ENCODE results near the gene SBK3.
A peak's percentile ranks its signal among the peaks of the same experiment; 100 is the strongest.
"Not testable (repeated sequence)": the region's sequence is repeated elsewhere in the genome, so short reads cannot be mapped to it uniquely, and the experiment has no call there.

SBK3 gene

DNA sequence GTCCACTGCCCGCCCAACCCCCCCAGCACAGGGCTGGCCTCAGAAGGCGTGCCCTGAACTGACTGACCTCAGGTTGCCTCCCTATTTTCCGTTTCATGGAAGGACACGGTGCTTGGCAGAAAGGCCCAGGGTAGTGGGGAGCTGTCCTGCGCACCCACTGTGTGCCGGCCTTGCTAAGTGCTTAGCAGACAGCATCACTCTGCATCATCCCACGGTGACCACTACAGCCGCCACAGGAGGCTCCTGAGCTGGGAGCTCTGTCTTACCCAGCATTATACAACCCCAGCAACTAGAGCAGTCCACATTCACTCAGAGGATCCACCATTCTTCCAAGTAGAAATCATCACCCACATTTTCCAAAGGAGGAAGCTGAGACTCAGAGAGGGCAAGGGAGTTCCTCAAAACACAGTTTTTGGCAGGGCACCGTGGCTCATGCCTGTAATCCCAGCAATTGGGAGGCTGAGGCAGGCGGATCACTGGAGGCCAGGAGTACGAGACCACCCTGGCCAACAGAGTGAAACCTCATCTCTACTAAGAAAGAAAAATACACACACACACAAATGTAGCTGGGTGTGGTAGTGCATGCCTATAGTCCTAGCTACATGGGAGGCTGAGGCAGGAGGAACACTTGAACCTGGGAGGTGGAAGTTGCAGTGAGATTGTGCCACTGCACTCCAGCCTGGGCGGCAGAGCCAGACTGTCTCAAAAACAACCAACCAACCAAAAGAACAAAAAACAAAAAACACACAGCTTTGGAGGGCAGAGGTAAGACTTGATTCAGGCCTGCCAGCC is 10.0 kb downstream of the SBK3 start:
- H3K18ac ChIP-seq (ENCODE audit: low read depth in 1 of 2, low read length in 2 of 2) = no peak overlapping the region
- no peak overlapping the region for H2BK120ac ChIP-seq (ENCODE audit: low read depth, low read length)
- H3K4ac ChIP-seq (ENCODE audit: low read depth in 1 of 2, low read length in 2 of 2) = no peak overlapping the region
- peaks cover 26% of the 10 kb centered on the region for H3K4me1 ChIP-seq (ENCODE audit: control insufficient read depth, insufficient read depth, low read depth, low read length)
- H3K36me3 ChIP-seq (ENCODE audit: control insufficient read depth in 1 of 2, insufficient read depth in 2 of 2, low read depth in 1 of 2, low read length in 2 of 2) = no peaks in the 10 kb centered on the region
- no peak overlapping the region for H3K27ac ChIP-seq (ENCODE audit: low read length, poor library complexity, severe bottlenecking)
- 91% methylated on average over 10 of the region's 12 CpGs for WGBS
- H3K27me3 ChIP-seq (ENCODE audit: control insufficient read depth in 1 of 2, insufficient read depth in 1 of 2, low read length in 2 of 2) = no peaks in the 10 kb centered on the region
- no peak overlapping the region for H4K8ac ChIP-seq (ENCODE audit: low read length)
- H3K14ac ChIP-seq (ENCODE audit: low read length in 2 of 2) = peak overlapping the region in 1 of 2 experiments; percentile 39
- H3K79me1 ChIP-seq (replicated peaks; ENCODE audit: low read length, poor library complexity, severe bottlenecking) = no peaks in the 10 kb centered on the region
- peak overlapping the region; percentile 57 for H2AK5ac ChIP-seq (ENCODE audit: low read length, severe bottlenecking)
- no peak overlapping the region for H2BK5ac ChIP-seq (ENCODE audit: low read depth, low read length, poor library complexity, severe bottlenecking)
- H2BK12ac ChIP-seq (ENCODE audit: low read length in 2 of 2) = no peak overlapping the region
- H3K23ac ChIP-seq (ENCODE audit: low read length in 2 of 2) = no peak overlapping the region
- no peak overlapping the region for H2AFZ ChIP-seq (ENCODE audit: low read depth, low read length)
- H3K9me3 ChIP-seq (ENCODE audit: control insufficient read depth, low read length) = no peaks in the 10 kb centered on the region
- H3K4me3 ChIP-seq (ENCODE audit: insufficient read depth in 1 of 2, low read depth in 1 of 2, low read length in 2 of 2) = no peak overlapping the region
- no peak for DNase-seq
- H3K4me2 ChIP-seq (ENCODE audit: low read length, poor library complexity, severe bottlenecking) = no peak overlapping the region
- no peak overlapping the region for H2BK15ac ChIP-seq (ENCODE audit: low read depth, poor library complexity, severe bottlenecking)
- H3K9ac ChIP-seq (ENCODE audit: low read length) = no peak overlapping the region
- peak overlapping the region; percentile 25 for H4K91ac ChIP-seq (ENCODE audit: low read length)

GRCh38 chr19:55534280-55534679 is 11.1 kb downstream of the SBK3 start:
- H3K14ac ChIP-seq (ENCODE audit: low read length in 2 of 2); H2BK15ac ChIP-seq (ENCODE audit: low read depth, poor library complexity, severe bottlenecking); H3K27ac ChIP-seq (ENCODE audit: low read length, poor library complexity, severe bottlenecking); H3K4ac ChIP-seq (ENCODE audit: low read depth in 1 of 2, low read length in 2 of 2); H3K36me3 ChIP-seq (ENCODE audit: control insufficient read depth in 1 of 2, insufficient read depth in 2 of 2, low read depth in 1 of 2, low read length in 2 of 2); H2BK120ac ChIP-seq (ENCODE audit: low read depth, low read length); H3K23ac ChIP-seq (ENCODE audit: low read length in 2 of 2); H3K4me2 ChIP-seq (ENCODE audit: low read length, poor library complexity, severe bottlenecking); H3K79me1 ChIP-seq (replicated peaks; ENCODE audit: low read length, poor library complexity, severe bottlenecking); H3K9me3 ChIP-seq (ENCODE audit: control insufficient read depth, low read length); H2BK5ac ChIP-seq (ENCODE audit: low read depth, low read length, poor library complexity, severe bottlenecking); H4K91ac ChIP-seq (ENCODE audit: low read length); H3K27me3 ChIP-seq (ENCODE audit: control insufficient read depth in 1 of 2, insufficient read depth in 1 of 2, low read length in 2 of 2); H2AFZ ChIP-seq (ENCODE audit: low read depth, low read length); H4K8ac ChIP-seq (ENCODE audit: low read length); H2BK12ac ChIP-seq (ENCODE audit: low read length in 2 of 2); H3K4me3 ChIP-seq (ENCODE audit: insufficient read depth in 1 of 2, low read depth in 1 of 2, low read length in 2 of 2); H3K9ac ChIP-seq (ENCODE audit: low read length); DNase-seq; H3K18ac ChIP-seq (ENCODE audit: low read depth in 1 of 2, low read length in 2 of 2): not testable (repeated sequence)
- H3K4me1 ChIP-seq (ENCODE audit: control insufficient read depth, insufficient read depth, low read depth, low read length) = peaks cover 29% of the 10 kb centered on the region
- peak overlapping the region; percentile 13 for H2AK5ac ChIP-seq (ENCODE audit: low read length, severe bottlenecking)
- 90% methylated on average over 7 of the region's 7 CpGs for WGBS

DNA sequence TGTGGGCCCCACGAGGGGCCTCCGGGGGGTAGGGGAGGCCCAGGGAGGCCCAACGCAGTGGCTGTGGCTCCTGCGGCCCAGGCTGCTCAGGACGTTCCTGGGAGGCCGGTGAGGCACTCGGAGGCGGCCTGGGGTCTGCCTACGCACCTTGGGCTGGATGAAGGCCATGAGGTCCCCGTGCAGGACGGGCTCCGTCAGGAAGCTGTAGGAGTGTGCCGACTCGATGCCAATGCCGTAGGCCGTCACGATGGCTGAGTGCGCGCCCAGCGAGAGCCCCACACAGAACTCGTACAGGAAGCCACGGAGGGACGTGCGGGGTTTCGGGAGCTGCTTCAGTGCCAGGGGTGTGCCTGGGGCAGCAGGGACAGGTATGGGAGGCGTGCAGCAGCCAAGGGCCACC is 14.3 kb downstream of the SBK3 start:
- Histone ChIP-seq H3K4me1 (ENCODE audit: control insufficient read depth, insufficient read depth, low read depth, low read length) (peaks cover 33% of the 10 kb centered on the region), H2BK5ac (ENCODE audit: low read depth, low read length, poor library complexity, severe bottlenecking) (no peak overlapping the region), H2BK12ac (ENCODE audit: low read length in 2 of 2) (no peak overlapping the region), H3K14ac (ENCODE audit: low read length in 2 of 2) (no peak overlapping the region), H3K27ac (ENCODE audit: low read length, poor library complexity, severe bottlenecking) (no peak overlapping the region), H3K36me3 (ENCODE audit: control insufficient read depth in 1 of 2, insufficient read depth in 2 of 2, low read depth in 1 of 2, low read length in 2 of 2) (peaks cover 0 to 7% of the 10 kb centered on the region in 2 experiments), H3K9ac (ENCODE audit: low read length) (no peak overlapping the region), H2BK15ac (ENCODE audit: low read depth, poor library complexity, severe bottlenecking) (no peak overlapping the region), H2AK5ac (ENCODE audit: low read length, severe bottlenecking) (no peak overlapping the region), H3K23ac (ENCODE audit: low read length in 2 of 2) (no peak overlapping the region), H3K4me3 (ENCODE audit: insufficient read depth in 1 of 2, low read depth in 1 of 2, low read length in 2 of 2) (no peak overlapping the region), H4K91ac (ENCODE audit: low read length) (no peak overlapping the region), H3K4me2 (ENCODE audit: low read length, poor library complexity, severe bottlenecking) (no peak overlapping the region), H3K27me3 (ENCODE audit: control insufficient read depth in 1 of 2, insufficient read depth in 1 of 2, low read length in 2 of 2) (peaks cover 0 to 12% of the 10 kb centered on the region in 2 experiments), H3K9me3 (ENCODE audit: control insufficient read depth, low read length) (no peaks in the 10 kb centered on the region), H3K4ac (ENCODE audit: low read depth in 1 of 2, low read length in 2 of 2) (no peak overlapping the region), H2AFZ (ENCODE audit: low read depth, low read length) (no peak overlapping the region), H3K79me1 (replicated peaks; ENCODE audit: low read length, poor library complexity, severe bottlenecking) (no peaks in the 10 kb centered on the region), H2BK120ac (ENCODE audit: low read depth, low read length) (no peak overlapping the region), H4K8ac (ENCODE audit: low read length) (no peak overlapping the region), H3K18ac (ENCODE audit: low read depth in 1 of 2, low read length in 2 of 2) (no peak overlapping the region)
- DNase-seq = no peak
- 92% methylated on average over 26 of the region's 26 CpGs for WGBS

DNA sequence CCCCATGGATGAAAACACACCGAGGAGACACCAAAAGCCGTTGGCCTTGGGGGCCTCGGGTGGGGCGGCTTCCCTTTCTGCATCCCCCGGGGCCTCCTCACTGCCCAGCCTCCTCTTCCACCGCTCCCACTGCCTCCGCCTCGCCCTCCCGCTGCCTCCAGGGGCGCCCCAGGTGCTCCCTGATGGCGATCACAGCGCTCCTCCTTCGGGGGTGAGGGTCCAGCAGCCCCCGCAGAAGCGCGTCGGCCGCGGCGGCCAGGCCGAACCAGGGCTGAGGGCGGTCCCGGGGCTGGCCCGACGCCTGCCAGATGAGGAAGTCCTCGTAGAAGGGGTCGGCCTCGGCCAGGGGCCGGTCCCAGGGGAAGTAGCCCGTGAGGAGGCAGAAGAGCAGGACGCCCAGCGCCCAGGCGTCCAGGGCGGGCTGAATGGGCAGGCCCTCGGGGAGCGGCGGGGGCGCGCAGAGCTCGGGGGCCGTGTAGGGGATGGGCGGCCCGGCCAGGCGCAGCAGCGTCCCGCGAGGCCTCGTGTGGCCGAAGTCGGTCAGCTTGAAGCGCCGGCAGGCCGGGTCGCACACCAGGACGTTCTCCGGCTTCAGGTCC is 15.6 kb downstream of the SBK3 start:
- Histone ChIP-seq H4K91ac (ENCODE audit: low read length) (no peak overlapping the region), H3K18ac (ENCODE audit: low read depth in 1 of 2, low read length in 2 of 2) (no peak overlapping the region), H3K14ac (ENCODE audit: low read length in 2 of 2) (no peak overlapping the region), H2BK15ac (ENCODE audit: low read depth, poor library complexity, severe bottlenecking) (no peak overlapping the region), H2BK12ac (ENCODE audit: low read length in 2 of 2) (no peak overlapping the region), H2AK5ac (ENCODE audit: low read length, severe bottlenecking) (peak overlapping the region; percentile 35), H3K4me3 (ENCODE audit: insufficient read depth in 1 of 2, low read depth in 1 of 2, low read length in 2 of 2) (no peak overlapping the region), H2BK5ac (ENCODE audit: low read depth, low read length, poor library complexity, severe bottlenecking) (no peak overlapping the region), H3K23ac (ENCODE audit: low read length in 2 of 2) (no peak overlapping the region), H3K36me3 (ENCODE audit: control insufficient read depth in 1 of 2, insufficient read depth in 2 of 2, low read depth in 1 of 2, low read length in 2 of 2) (peaks cover 0 to 7% of the 10 kb centered on the region in 2 experiments), H3K4me2 (ENCODE audit: low read length, poor library complexity, severe bottlenecking) (no peak overlapping the region), H3K4me1 (ENCODE audit: control insufficient read depth, insufficient read depth, low read depth, low read length) (peaks cover 35% of the 10 kb centered on the region), H3K27me3 (ENCODE audit: control insufficient read depth in 1 of 2, insufficient read depth in 1 of 2, low read length in 2 of 2) (peaks cover 0 to 15% of the 10 kb centered on the region in 2 experiments), H3K27ac (ENCODE audit: low read length, poor library complexity, severe bottlenecking) (no peak overlapping the region), H3K9me3 (ENCODE audit: control insufficient read depth, low read length) (no peaks in the 10 kb centered on the region), H3K79me1 (replicated peaks; ENCODE audit: low read length, poor library complexity, severe bottlenecking) (no peaks in the 10 kb centered on the region), H3K4ac (ENCODE audit: low read depth in 1 of 2, low read length in 2 of 2) (no peak overlapping the region), H2AFZ (ENCODE audit: low read depth, low read length) (no peak overlapping the region), H2BK120ac (ENCODE audit: low read depth, low read length) (no peak overlapping the region), H3K9ac (ENCODE audit: low read length) (no peak overlapping the region), H4K8ac (ENCODE audit: low read length) (no peak overlapping the region)
- DNase-seq = no peak
- WGBS = 90% methylated on average over 50 of the region's 56 CpGs
